Hepatocyte (in vitro differentiated cells): ENCODE data around the gene ABHD12B. TPM values are rescaled to one million over a fixed set of nuclear protein-coding genes. Genes with fewer than 3 reads are reported as not detected.

Experiments used
- DNase-seq: peaks from one replicate; pipeline ENCODE4 v3.0.0-alpha.2; 2016; ENCODE audit warnings: low spot score
- H2AFZ ChIP-seq: fragments of 200-600 bp; sonication (generic); 2 replicates; pipeline ENCODE4 v1.6.0; 2016; ENCODE audit warnings: antibody characterized with exemption, mild to moderate bottlenecking
- H3K27ac ChIP-seq: fragments of 200-600 bp; sonication (generic); 2 replicates; pipeline ENCODE4 v1.5.1; 2016; ENCODE audit warnings: mild to moderate bottlenecking
- H3K27me3 ChIP-seq: fragments of 200-600 bp; sonication (generic); 2 replicates; pipeline ENCODE4 v1.6.1; 2016
- H3K36me3 ChIP-seq: fragments of 200-600 bp; sonication (generic); replicated peaks from 2 replicates; pipeline ENCODE4 v1.5.1; 2016; ENCODE audit warnings: low read depth; ENCODE audit not compliant: insufficient read depth
- H3K4me1 ChIP-seq: fragments of 200-600 bp; sonication (generic); 2 replicates; pipeline ENCODE4 v1.5.1; 2016; ENCODE audit warnings: mild to moderate bottlenecking, moderate library complexity; ENCODE audit not compliant: insufficient read depth
- H3K4me2 ChIP-seq: fragments of 200-600 bp; sonication (generic); 2 replicates; pipeline ENCODE4 v1.6.0; 2016
- H3K4me3 ChIP-seq: fragments of 200-600 bp; sonication (generic); 2 replicates; pipeline ENCODE4 v1.5.1; 2016; ENCODE audit warnings: mild to moderate bottlenecking
- H3K79me2 ChIP-seq: fragments of 200-600 bp; sonication (generic); 2 replicates; pipeline ENCODE4 v1.6.0; 2017; ENCODE audit warnings: mild to moderate bottlenecking
- H3K9me2 ChIP-seq: fragments of 200-600 bp; sonication (generic); replicated peaks from 2 replicates; pipeline ENCODE4 v1.6.0; 2017; ENCODE audit warnings: mild to moderate bottlenecking; ENCODE audit not compliant: insufficient read depth
- H3K9me3 ChIP-seq: fragments of 200-600 bp; sonication (generic); 2 replicates; pipeline ENCODE4 v1.5.1; 2016; ENCODE audit warnings: low read depth, mild to moderate bottlenecking
- H4K20me1 ChIP-seq: fragments of 200-600 bp; sonication (generic); 2 replicates; pipeline ENCODE4 v1.6.0; 2016; ENCODE audit warnings: mild to moderate bottlenecking; ENCODE audit not compliant: insufficient read depth, poor library complexity, severe bottlenecking
- EZH2 ChIP-seq: fragments of 200-600 bp; sonication (generic); IDR thresholded peaks from 2 replicates; pipeline ENCODE4 v1.6.1; 2016; ENCODE audit warnings: antibody characterized with exemption, mild to moderate bottlenecking, borderline replicate concordance
- EZH2phosphoT487 ChIP-seq: fragments of 200-600 bp; sonication (generic); IDR thresholded peaks from one replicate; pipeline ENCODE4 v1.6.1; 2018; ENCODE audit warnings: antibody characterized with exemption, mild to moderate bottlenecking, low read depth, moderate library complexity; ENCODE audit not compliant: unreplicated experiment, severe bottlenecking
- WGBS: methylation state at CpG from one replicate; pipeline ENCODE4 v1.1.6; 2016; ENCODE audit warnings: low lambda C conversion rate; ENCODE audit errors: missing lambda C conversion rate; 5-methylcytosine and 5-hydroxymethylcytosine counted together
- polyA plus RNA-seq: library from polyadenylated mRNA; unstranded; fragments of >200 nt; fragmentation: Nextera tagmentation; extraction: Ambion mirVana; gene quantifications from 2 replicates; pipeline ENCODE4 v1.2.1, GENCODE V29; 2016
- total RNA-seq: library from RNA; depleted of rRNA; stranded (reverse); fragments of >200 nt; gene quantifications from 2 replicates; pipeline ENCODE4 v1.2.3, GENCODE V29; 2014
- TF ChIP-seq, protein P1 (sequence below): fragments of 200-600 bp; sonication (generic); IDR thresholded peaks from 2 replicates; pipeline ENCODE4 v1.5.1; 2016; ENCODE audit warnings: antibody characterized with exemption, mild to moderate bottlenecking; ENCODE audit not compliant: poor library complexity

Gene ABHD12B, protein sequence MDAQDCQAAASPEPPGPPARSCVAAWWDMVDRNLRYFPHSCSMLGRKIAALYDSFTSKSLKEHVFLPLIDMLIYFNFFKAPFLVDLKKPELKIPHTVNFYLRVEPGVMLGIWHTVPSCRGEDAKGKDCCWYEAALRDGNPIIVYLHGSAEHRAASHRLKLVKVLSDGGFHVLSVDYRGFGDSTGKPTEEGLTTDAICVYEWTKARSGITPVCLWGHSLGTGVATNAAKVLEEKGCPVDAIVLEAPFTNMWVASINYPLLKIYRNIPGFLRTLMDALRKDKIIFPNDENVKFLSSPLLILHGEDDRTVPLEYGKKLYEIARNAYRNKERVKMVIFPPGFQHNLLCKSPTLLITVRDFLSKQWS
- total RNA-seq = not detected in 2 replicates
- not detected in 2 replicates for polyA plus RNA-seq

DNA sequence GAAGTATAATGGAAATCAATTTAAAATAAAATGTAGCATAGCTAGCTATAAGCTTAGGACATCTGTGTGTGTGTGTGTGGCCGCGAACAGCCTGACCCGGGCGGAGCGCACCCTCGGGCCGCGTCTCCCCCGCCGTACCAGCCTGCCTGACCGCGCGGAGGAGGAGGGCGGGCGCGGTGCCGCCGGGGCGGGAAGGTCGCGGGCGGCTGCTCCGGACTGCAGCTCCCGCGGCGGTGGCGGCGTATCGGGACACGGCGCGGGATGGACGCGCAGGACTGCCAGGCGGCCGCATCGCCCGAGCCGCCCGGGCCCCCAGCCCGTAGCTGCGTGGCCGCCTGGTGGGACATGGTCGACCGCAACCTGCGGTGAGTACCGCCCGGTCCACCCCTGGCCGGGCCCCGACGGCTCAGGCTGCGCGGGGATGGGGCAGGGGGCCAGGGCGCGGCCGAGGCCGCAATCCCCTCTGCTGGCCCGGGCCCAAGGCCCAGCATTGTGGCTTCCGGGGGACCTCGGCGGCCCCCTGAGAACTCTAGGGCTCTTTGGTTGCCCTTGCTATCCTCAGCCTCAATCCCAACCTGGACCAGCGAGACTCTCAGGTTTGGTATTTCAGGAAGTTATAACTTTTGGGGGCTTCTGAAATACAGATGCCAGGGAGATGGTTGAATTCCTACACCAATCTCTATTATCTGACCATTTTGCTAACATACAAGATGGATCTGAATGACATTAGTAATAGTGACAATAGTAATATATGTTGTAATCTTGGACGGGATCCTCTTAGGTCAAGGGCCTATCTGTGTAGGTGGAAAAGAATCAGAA lies at the start of gene ABHD12B:
Gene ABHD12B (plus strand): TSS at position 140 of the 819 bp plus-strand sequence. CDS start 122 bp downstream, at position 262.
- Histone ChIP-seq H3K4me3 (no peak within 1 kb of the TSS), H3K4me2 (peak within 1 kb of the TSS; percentile 74)

GRCh38 chr14:50822501-50823042 lies 49.3 kb upstream of the ABHD12B start:
- TF ChIP-seq EZH2phosphoT487 (no peak), EZH2 (no peak)
- TF ChIP-seq, protein P1, sequence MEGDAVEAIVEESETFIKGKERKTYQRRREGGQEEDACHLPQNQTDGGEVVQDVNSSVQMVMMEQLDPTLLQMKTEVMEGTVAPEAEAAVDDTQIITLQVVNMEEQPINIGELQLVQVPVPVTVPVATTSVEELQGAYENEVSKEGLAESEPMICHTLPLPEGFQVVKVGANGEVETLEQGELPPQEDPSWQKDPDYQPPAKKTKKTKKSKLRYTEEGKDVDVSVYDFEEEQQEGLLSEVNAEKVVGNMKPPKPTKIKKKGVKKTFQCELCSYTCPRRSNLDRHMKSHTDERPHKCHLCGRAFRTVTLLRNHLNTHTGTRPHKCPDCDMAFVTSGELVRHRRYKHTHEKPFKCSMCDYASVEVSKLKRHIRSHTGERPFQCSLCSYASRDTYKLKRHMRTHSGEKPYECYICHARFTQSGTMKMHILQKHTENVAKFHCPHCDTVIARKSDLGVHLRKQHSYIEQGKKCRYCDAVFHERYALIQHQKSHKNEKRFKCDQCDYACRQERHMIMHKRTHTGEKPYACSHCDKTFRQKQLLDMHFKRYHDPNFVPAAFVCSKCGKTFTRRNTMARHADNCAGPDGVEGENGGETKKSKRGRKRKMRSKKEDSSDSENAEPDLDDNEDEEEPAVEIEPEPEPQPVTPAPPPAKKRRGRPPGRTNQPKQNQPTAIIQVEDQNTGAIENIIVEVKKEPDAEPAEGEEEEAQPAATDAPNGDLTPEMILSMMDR = no peak
- Histone ChIP-seq H3K36me3 (no peaks in the 10 kb centered on the region), H3K4me3 (no peak overlapping the region), H4K20me1 (peaks cover 9% of the 10 kb centered on the region), H3K4me2 (no peak overlapping the region), H3K79me2 (peaks cover 52% of the 10 kb centered on the region), H3K27me3 (peaks cover 33% of the 10 kb centered on the region), H3K27ac (no peak overlapping the region), H3K4me1 (peaks cover 5% of the 10 kb centered on the region), H2AFZ (no peak overlapping the region), H3K9me3 (no peaks in the 10 kb centered on the region), H3K9me2 (no peaks in the 10 kb centered on the region)
- no peak for DNase-seq
- 88% methylated on average over 11 of the region's 11 CpGs for WGBS

More for the DNA sequence above, at the start of gene ABHD12B:
- H2AFZ ChIP-seq = no peak within 1 kb of the TSS
- no peaks in the 10 kb centered on the region for H3K79me2 ChIP-seq
- H3K9me2 ChIP-seq = no peaks in the 10 kb centered on the region
- no peaks in the 10 kb centered on the region for H4K20me1 ChIP-seq
- H3K36me3 ChIP-seq = no peaks in the 10 kb centered on the region
- no peak for DNase-seq
- H3K27ac ChIP-seq = no peak within 1 kb of the TSS
- 24% methylated on average over 32 of the region's 63 CpGs for WGBS
- peaks cover 62% of the 10 kb centered on the region for H3K27me3 ChIP-seq
- H3K4me1 ChIP-seq = no peaks in the 10 kb centered on the region
- H3K9me3 ChIP-seq = no peaks in the 10 kb centered on the region
- TF ChIP-seq EZH2 = peak; percentile 89
- TF ChIP-seq, protein P1 = no peak
- no peak for TF ChIP-seq EZH2phosphoT487

- DNase-seq = no peak
- H3K4me1 ChIP-seq = peaks cover 5% of the 10 kb centered on the region
- H3K36me3 ChIP-seq = no peaks in the 10 kb centered on the region
- H3K27me3 ChIP-seq = peaks cover 39% of the 10 kb centered on the region
- 74% methylated on average over 11 of the region's 11 CpGs for WGBS
- no peaks in the 10 kb centered on the region for H3K9me2 ChIP-seq
- no peak overlapping the region for H3K4me2 ChIP-seq
- no peak overlapping the region for H2AFZ ChIP-seq
- H3K4me3 ChIP-seq = no peak overlapping the region
- no peak overlapping the region for H3K27ac ChIP-seq
- H4K20me1 ChIP-seq = peaks cover 12% of the 10 kb centered on the region
- H3K79me2 ChIP-seq = peaks cover 58% of the 10 kb centered on the region
- TF ChIP-seq EZH2phosphoT487 (no peak), EZH2 (no peak)
- TF ChIP-seq, protein P1 = no peak
- H3K9me3 ChIP-seq = no peaks in the 10 kb centered on the region
These were observed 48.6 kb upstream of the ABHD12B start for GRCh38 chr14:50823051-50823761.
